ENCODE data around the gene SH3BGR. TPM values are rescaled to one million over a fixed set of nuclear protein-coding genes. Genes with fewer than 3 reads are reported as not detected.

Gene SH3BGR
- total RNA-seq, 4 donors from 2014 or later, result 0.75 to 116 (median 4.2) TPM

DNA sequence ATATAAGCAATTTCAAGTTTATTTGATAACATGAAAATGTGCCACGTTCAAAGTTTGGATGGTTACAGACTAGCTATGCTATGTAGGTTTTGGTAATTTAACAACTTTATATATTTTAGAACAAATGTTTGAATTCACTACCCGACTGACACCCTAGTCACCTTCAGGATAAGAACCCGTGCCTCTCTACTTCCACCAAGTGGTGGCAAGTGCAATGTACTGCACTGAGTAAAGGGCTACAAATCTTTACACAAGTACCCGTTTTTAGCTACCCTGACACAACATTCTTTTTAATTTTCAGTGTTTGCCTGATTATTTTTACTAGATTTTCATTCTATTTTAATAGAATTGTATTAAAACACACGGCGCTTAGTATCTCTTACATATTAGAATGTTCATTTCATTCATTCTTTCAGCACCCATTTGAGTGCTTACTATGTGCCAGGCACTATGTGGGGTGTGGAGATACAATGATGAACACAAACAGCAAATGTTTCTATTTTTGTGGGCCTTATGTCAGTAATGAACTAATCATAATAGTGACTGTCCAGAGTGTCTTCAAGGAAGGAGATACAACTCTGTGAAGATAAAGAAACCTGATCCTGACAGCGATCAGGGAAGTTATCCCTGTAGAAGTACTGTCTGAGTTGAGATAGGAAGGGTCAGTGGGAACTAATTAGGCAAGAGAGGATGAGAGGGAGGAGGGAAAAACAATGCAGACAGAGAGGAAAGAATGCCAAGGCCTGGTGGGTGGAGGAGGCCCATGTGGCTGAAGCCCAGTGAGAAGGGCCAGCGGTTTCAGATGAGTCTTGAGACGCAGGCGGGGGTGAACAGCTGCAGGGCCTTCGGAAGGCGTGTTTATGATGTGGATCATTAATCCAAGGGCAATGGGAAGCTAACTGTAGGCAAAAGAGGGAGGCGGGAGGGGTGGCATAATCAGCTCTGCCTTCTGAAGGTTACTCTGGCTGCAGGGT, 10.0 kb upstream of the SH3BGR start:
- no peak overlapping the region for H3K27ac ChIP-seq
- H3K4me1 ChIP-seq, result peaks cover 3 to 19% (median 5%) of the 10 kb centered on the region in 3 donors
- no peak for DNase-seq
- WGBS, 2 donors, result 49 to 50% methylated on average over 13 of the region's 13 CpGs
- H3K36me3 ChIP-seq, result no peaks in the 10 kb centered on the region
- intact Hi-C loops (cut with DNase I), result no loop called here
- H3K9me3 ChIP-seq, result no peaks in the 10 kb centered on the region
- no peak for TF ChIP-seq POLR2A (IDR thresholded peaks at IDR 0.05)
- TF ChIP-seq, protein P1, sequence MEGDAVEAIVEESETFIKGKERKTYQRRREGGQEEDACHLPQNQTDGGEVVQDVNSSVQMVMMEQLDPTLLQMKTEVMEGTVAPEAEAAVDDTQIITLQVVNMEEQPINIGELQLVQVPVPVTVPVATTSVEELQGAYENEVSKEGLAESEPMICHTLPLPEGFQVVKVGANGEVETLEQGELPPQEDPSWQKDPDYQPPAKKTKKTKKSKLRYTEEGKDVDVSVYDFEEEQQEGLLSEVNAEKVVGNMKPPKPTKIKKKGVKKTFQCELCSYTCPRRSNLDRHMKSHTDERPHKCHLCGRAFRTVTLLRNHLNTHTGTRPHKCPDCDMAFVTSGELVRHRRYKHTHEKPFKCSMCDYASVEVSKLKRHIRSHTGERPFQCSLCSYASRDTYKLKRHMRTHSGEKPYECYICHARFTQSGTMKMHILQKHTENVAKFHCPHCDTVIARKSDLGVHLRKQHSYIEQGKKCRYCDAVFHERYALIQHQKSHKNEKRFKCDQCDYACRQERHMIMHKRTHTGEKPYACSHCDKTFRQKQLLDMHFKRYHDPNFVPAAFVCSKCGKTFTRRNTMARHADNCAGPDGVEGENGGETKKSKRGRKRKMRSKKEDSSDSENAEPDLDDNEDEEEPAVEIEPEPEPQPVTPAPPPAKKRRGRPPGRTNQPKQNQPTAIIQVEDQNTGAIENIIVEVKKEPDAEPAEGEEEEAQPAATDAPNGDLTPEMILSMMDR (IDR thresholded peaks at IDR 0.05), result peak; percentile 12 to 73 (median 58)
- no peaks in the 10 kb centered on the region for H3K27me3 ChIP-seq
- H3K4me3 ChIP-seq, result no peak overlapping the region

DNA sequence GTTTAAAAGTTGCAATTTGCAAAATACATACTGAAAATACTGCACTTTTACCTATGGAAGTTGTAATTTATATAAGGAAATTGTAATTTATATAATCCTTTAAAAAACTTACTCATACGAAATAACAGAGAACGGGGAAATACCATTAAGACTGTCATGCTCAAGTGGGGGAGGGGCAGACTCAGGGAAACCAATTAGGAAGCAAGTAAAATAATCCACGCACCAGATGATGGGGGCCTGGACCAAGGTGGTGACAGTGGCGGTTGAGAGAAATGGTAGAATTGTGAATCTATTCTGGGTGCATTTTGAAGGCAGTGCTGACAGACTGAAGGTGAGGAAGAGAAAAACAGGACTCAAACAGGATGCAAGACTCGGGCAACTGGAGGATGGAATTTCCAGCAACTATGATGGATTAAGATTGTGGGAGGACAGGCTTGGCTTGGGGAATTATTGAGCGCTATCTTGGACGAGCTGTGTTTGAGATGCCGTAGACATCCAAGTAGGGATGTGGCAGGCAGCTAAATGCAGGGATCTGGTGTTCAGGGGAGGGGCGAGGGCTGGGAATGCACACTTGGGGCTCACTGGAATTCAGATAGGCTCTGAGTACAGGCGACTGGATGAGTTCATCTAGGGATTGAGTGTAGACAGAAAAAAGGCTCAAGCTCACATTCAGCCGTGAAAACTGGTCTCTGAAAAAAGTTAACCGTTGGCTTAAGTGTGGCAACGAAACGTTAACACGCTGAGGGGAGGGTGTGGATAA, 7.2 kb upstream of the SH3BGR start:
- DNase-seq, result no peak
- Histone ChIP-seq H3K27me3 (no peaks in the 10 kb centered on the region), H3K36me3 (no peaks in the 10 kb centered on the region), H3K4me3 (peak overlapping the region; percentile 63 to 79 (median 76)), H3K9me3 (no peaks in the 10 kb centered on the region), H3K4me1 (peaks cover 3 to 19% (median 5%) of the 10 kb centered on the region in 3 donors), H3K27ac (peak overlapping the region; percentile 85 to 93 (median 92))
- TF ChIP-seq, protein P1 (IDR thresholded peaks at IDR 0.05), result no peak
- no peak for TF ChIP-seq POLR2A (IDR thresholded peaks at IDR 0.05)
- whole genome bisulfite sequencing, 2 donors, result 9 to 11% methylated on average over 14 to 15 of the region's 15 CpGs
- intact Hi-C loops (cut with DNase I), result no loop called here

DNA sequence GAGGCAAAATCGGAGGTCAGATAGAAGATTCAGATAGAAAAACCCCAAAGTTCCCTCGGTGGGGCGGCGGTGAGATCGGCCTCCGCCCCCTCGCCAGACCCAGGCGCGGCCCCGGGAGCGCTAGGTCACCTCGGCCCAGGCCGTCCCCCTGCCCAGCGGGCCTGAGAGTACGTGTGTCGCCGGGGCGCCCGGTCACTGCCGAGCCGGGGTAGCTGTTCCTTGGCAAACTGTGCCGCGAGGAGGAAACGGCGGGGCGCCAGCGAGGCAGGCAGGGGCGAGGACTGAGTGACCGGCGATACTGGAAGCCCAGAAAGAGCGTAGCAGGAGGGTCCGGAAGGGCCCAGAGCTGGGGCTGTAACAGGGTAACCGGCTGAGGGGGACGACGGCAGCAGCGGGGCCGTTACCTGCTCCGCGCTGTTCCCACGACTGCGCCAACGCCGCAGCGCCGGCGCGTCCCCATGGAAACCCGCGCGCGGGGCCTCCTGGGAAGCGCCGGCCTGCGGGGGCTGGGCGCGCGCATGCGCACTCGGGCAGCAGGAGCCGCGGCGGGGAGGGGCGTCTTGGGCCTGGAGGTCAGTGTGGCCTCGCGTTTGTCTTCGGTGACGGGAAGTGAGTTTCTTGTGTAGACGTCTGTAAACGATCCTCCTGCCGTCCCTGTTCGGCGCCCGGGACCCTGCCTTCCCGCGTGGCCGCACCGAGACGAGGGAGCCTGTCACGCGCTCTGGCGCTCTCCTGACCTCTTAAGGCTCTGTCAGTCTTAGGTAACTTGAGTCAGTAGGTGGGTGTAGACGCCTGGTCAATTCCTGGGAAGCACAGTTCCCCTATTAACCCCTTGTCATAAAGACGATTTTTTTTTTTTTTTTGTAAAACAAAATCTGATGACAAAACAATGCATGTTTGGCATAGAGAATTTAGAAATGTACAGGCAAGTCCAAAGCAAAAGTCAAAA, 6.2 kb upstream of the SH3BGR start, which contains the start of gene LCA5L:
Gene LCA5L, minus strand, starts transcription at position 458 of the 949 bp plus-strand sequence. CDS start 17,285 bp downstream, outside the sequence.
- H3K4me3 ChIP-seq, result peak within 1 kb of the TSS; percentile 63 to 79 (median 76)
- H3K27me3 ChIP-seq, result no peaks in the 10 kb centered on the region
- 0% methylated on average over 26 to 44 of the region's 83 CpGs for WGBS, 2 donors
- no peaks in the 10 kb centered on the region for H3K9me3 ChIP-seq
- intact Hi-C loops (cut with DNase I), result no loop called here
- TF ChIP-seq, protein P1 (IDR thresholded peaks at IDR 0.05), result peak in 4 of 6 experiments; percentile 4 to 26 (median 18)
- peak in 3 of 4 donors; percentile 39 to 62 (median 60) for TF ChIP-seq POLR2A (IDR thresholded peaks at IDR 0.05)
- H3K27ac ChIP-seq, result peak within 1 kb of the TSS; percentile 85 to 93 (median 92)
- peaks cover 3 to 19% (median 5%) of the 10 kb centered on the region in 3 donors for H3K4me1 ChIP-seq
- no peaks in the 10 kb centered on the region for H3K36me3 ChIP-seq
- peak; percentile 39 for DNase-seq

DNA sequence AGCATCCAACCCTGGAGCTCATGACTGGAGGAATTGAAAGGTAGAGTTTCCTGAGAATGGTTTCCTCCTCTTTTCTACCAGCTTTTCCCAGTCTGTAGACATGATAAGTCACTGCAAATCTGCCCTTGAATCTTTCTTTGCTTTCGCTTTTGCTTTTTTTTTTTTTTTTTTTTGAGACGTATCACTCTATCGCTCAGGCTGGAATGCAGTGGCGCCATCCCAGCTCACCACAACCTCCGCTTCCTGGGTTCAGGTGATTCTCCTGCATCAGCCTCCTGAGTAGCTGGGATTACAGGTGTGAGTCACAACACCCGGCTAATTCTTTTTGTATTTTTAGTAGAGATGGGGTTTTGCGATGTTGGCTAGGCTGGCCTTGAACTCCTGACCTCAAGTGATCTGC, 4.5 kb upstream of the SH3BGR start:
- no peaks in the 10 kb centered on the region for H3K9me3 ChIP-seq
- peaks cover 3 to 32% (median 5%) of the 10 kb centered on the region in 3 donors for H3K4me1 ChIP-seq
- intact Hi-C loops (cut with DNase I), result no loop called here
- H3K4me3 ChIP-seq, result no peak overlapping the region
- WGBS, 2 donors, result 88 to 96% methylated on average over 4 to 7 of the region's 7 CpGs
- no peaks in the 10 kb centered on the region for H3K36me3 ChIP-seq
- no peak for TF ChIP-seq POLR2A (IDR thresholded peaks at IDR 0.05)
- TF ChIP-seq, protein P1 (IDR thresholded peaks at IDR 0.05), result no peak
- no peaks in the 10 kb centered on the region for H3K27me3 ChIP-seq
- H3K27ac ChIP-seq, result no peak overlapping the region
- no peak for DNase-seq

Data from esophagus squamous epithelium (tissue), 5 donors.